HepG2 (cell line): ENCODE measurements around the gene UBE3D. TPM values are rescaled to one million over a fixed set of nuclear protein-coding genes. Genes with fewer than 3 reads are reported as not detected.

Source experiments
- ATAC-seq: fragments of 200-7000 bp; cut with Tn5 transposase; 3 replicates; pipeline ENCODE4 v1.9.1; 2020; ENCODE audit warnings: mild to moderate bottlenecking, moderate library complexity
- BruUV-seq: library from RNA; stranded (reverse); fragments of 400-500 nt; replicated peaks from 2 replicates; lab custom pipeline; 2021; lab: Mats Ljungman, UMichigan
- CTCF ChIA-PET: fragments of 300-600 bp; formaldehyde crosslinking; extraction: SDS; loops from one replicate; lab custom pipeline; 2021; ENCODE audit warnings: low total read pairs, inconsistent platforms, low intra/inter-chr PET ratio; lab: Yijun Ruan, JAX
- POLR2A ChIA-PET: fragments of 350-600 bp; sonication (Branson Sonifier 250); formaldehyde crosslinking; loops from one replicate; lab custom pipeline; 2020; ENCODE audit warnings: antibody characterized with exemption, inconsistent platforms; lab: Yijun Ruan, JAX
- DNase-seq: peaks from one replicate; pipeline ENCODE4 v3.0.0-alpha.2; 2015; ENCODE audit warnings: low spot score
- FAIRE-seq: peaks from 3 replicates; lab custom pipeline; 2011; peaks lifted over from hg19 to GRCh38; lab: Jason Lieb, UNC
- H2AFZ ChIP-seq: one replicate; pipeline ENCODE4 v1.6.1; 2011; ENCODE audit warnings: low read length, inconsistent platforms
- H3K27ac ChIP-seq: fragments of 300-600 bp; 3 replicates; pipeline ENCODE4 v1.8.0; 2011; ENCODE audit warnings: mixed run types, mild to moderate bottlenecking, mixed read lengths, low read length, inconsistent platforms; ENCODE audit not compliant: insufficient read depth; ENCODE audit errors: extremely low read length
- H3K27me3 ChIP-seq, 2 experiments: fragments of 200-600 bp in 1 of 2; 2 replicates in 1 of 2; 3 replicates in 1 of 2; pipeline versions ENCODE4 v1.6.0 to v1.8.0; 2011; ENCODE audit warnings: low read length in 2 of 2, mild to moderate bottlenecking in 2 of 2, moderate library complexity in 2 of 2, inconsistent platforms in 1 of 2; ENCODE audit not compliant: insufficient read depth in 2 of 2, control insufficient read depth in 1 of 2
- H3K36me3 ChIP-seq, 2 experiments: fragments of 200-600 bp in 1 of 2; replicated peaks in 1 of 2; 2 replicates in 1 of 2; 3 replicates in 1 of 2; pipeline versions ENCODE4 v1.5.1 to v1.8.0; 2011; ENCODE audit warnings: low read length in 2 of 2, inconsistent platforms in 1 of 2; ENCODE audit not compliant: insufficient read depth in 2 of 2, control insufficient read depth in 1 of 2
- H3K4me1 ChIP-seq: 2 replicates; pipeline ENCODE4 v1.5.1; 2012; ENCODE audit warnings: low read length, inconsistent platforms; ENCODE audit not compliant: insufficient read depth
- H3K4me2 ChIP-seq: 2 replicates; pipeline ENCODE4 v1.6.0; 2011; ENCODE audit warnings: low read depth, low read length, inconsistent platforms
- H3K4me3 ChIP-seq, 3 experiments: fragments of 200-600 bp in 1 of 3; sonication (generic), shearing (Covaris generic) in 1 of 3; replicated peaks in 1 of 3; 2 replicates each; pipeline ENCODE4 v1.5.1; 2011 to 2016; ENCODE audit warnings: low read length in 3 of 3, inconsistent platforms in 2 of 3, low read depth in 2 of 3, mild to moderate bottlenecking in 2 of 3, control low read depth in 1 of 3, mixed read lengths in 1 of 3; ENCODE audit not compliant: insufficient read depth in 1 of 3
- H3K79me2 ChIP-seq: one replicate; pipeline ENCODE4 v1.6.1; 2011; ENCODE audit warnings: low read length, inconsistent platforms; ENCODE audit not compliant: insufficient read depth
- H3K9ac ChIP-seq: 2 replicates; pipeline ENCODE4 v1.6.0; 2011; ENCODE audit warnings: mild to moderate bottlenecking, low read depth, low read length, inconsistent platforms; ENCODE audit not compliant: insufficient read depth
- H3K9me3 ChIP-seq: 2 replicates; pipeline ENCODE4 v1.5.1; 2012; ENCODE audit warnings: mild to moderate bottlenecking, low read length
- H4K20me1 ChIP-seq: 2 replicates; pipeline ENCODE4 v1.6.0; 2011; ENCODE audit warnings: inconsistent platforms, mild to moderate bottlenecking, low read length, moderate library complexity; ENCODE audit not compliant: insufficient read depth
- SIN3B ChIP-seq: fragments of 150-350 bp; IDR thresholded peaks from 2 replicates; pipeline ENCODE4 v1.6.1; 2014; ENCODE audit warnings: low read length
- ZFP82 ChIP-seq: sonication (generic); formaldehyde crosslinking; IDR thresholded peaks from 2 replicates; pipeline ENCODE4 v1.5.1; 2020; ENCODE audit warnings: mild to moderate bottlenecking, missing genetic modification reagents, borderline replicate concordance
- ZNF10 ChIP-seq: sonication (generic); formaldehyde crosslinking; IDR thresholded peaks from 2 replicates; pipeline ENCODE4 v1.4.0; 2020; ENCODE audit warnings: mild to moderate bottlenecking, low read depth, missing genetic modification reagents, borderline replicate concordance
- ZNF549 ChIP-seq: sonication (generic); formaldehyde crosslinking; IDR thresholded peaks from 2 replicates; pipeline ENCODE4 v1.5.0; 2020; ENCODE audit warnings: missing genetic modification reagents
- ZNF713 ChIP-seq: sonication (generic); formaldehyde crosslinking; IDR thresholded peaks from 2 replicates; pipeline ENCODE4 v1.4.0; 2020; ENCODE audit warnings: mild to moderate bottlenecking, missing genetic modification reagents
- ZZZ3 ChIP-seq: sonication (generic); formaldehyde crosslinking; IDR thresholded peaks from 2 replicates; pipeline ENCODE4 v1.4.0; 2020; ENCODE audit warnings: missing genetic modification reagents, mild to moderate bottlenecking, borderline replicate concordance
- WGBS: methylation state at CpG from one replicate; pipeline ENCODE4 v1.1.6; 2017; ENCODE audit warnings: low lambda C conversion rate; 5-methylcytosine and 5-hydroxymethylcytosine counted together
- in situ Hi-C: cut with HindIII; loops from 2 replicates; pipeline ENCODE4 v1.10.0; 2017; ENCODE audit warnings: low pct_unique_long_range_greater_than_20kb; ENCODE audit not compliant: extremely low pct_ligation_motif_present
- intact Hi-C: fragments of 100-400 bp; cut with micrococcal nuclease; formaldehyde crosslinking; loops from one replicate; pipeline ENCODE4 v1.10.0; 2022; ENCODE audit not compliant: unreplicated experiment
- polyA plus RNA-seq, 8 experiments: library from polyadenylated mRNA; depleted of rRNA in 3 of 8; stranded (reverse) in 7 of 8; unstranded in 1 of 8; fragments of >200 nt; fragmentation: Illumina TruSeq in 4 of 8; extraction: Trizol in 4 of 8; gene quantifications; 2 replicates each; pipeline versions ENCODE4 v1.2.1 to v1.2.3, GENCODE V29; 2011 to 2016; ENCODE audit warnings: low read depth in 4 of 8, missing spikeins in 1 of 8, mixed read lengths in 1 of 8; ENCODE audit not compliant: insufficient read depth in 1 of 8
- total RNA-seq, 5 experiments: library from RNA; depleted of rRNA; stranded (reverse); fragments of >200 nt; fragmentation: Illumina TruSeq; extraction: Trizol; gene quantifications; 2 replicates each; pipeline ENCODE4 v1.2.3, GENCODE V29; 2016; ENCODE audit warnings: low read depth in 1 of 5
- TF ChIP-seq, protein P1 (sequence below): sonication (generic); formaldehyde crosslinking; IDR thresholded peaks from 2 replicates; pipeline ENCODE4 v1.5.1; 2020; ENCODE audit warnings: missing genetic modification reagents, mild to moderate bottlenecking, borderline replicate concordance

The UBE3D gene
- total and polyA plus RNA-seq, 2 of the 13 experiments (the other 11 are each of a cell fraction or from before 2014, with no cell fraction given) = 5.1 to 11.4 TPM

DNA sequence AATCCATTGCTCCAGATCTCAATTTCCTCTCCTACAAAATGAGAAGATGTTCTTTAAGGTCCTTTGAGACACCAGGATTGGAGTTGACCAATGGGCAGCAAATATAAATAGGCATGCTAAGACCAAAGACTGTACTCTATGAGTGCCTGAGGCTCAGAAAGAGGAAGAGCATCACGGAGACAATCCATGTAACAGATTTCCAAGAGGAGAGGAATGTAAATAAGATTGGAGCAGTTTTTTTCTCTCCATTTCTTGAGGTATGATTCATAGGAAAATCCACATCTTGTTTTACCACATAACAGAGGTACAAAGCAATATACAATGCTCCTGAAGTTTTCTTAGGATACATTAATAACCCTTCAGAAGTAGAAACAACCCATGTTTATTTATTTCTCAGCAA is 109.8 kb downstream of the UBE3D start:
- peaks cover 0 to 3% of the 10 kb centered on the region in 2 experiments; a peak in 3 of 5 replicates for H3K36me3 ChIP-seq
- H3K4me1 ChIP-seq = no peaks in the 10 kb centered on the region
- H2AFZ ChIP-seq = no peak overlapping the region
- DNase-seq = no peak
- in situ Hi-C loops (no loop called here), intact Hi-C loops (no loop called here)
- H3K79me2 ChIP-seq = no peaks in the 10 kb centered on the region
- ATAC-seq = no peak
- ChIA-PET POLR2A (no interaction called here), CTCF (no interaction called here)
- H3K4me2 ChIP-seq = no peak overlapping the region
- BruUV-seq = no TSS peak
- no peak overlapping the region for H3K9ac ChIP-seq
- no peaks in the 10 kb centered on the region for H4K20me1 ChIP-seq
- no peaks in the 10 kb centered on the region for H3K9me3 ChIP-seq
- H3K27me3 ChIP-seq = no peaks in the 10 kb centered on the region
- H3K27ac ChIP-seq = no peak overlapping the region
- FAIRE-seq = no peak
- H3K4me3 ChIP-seq = no peak overlapping the region
- 94% methylated on average over 1 of the region's 1 CpG for WGBS
- TF ChIP-seq ZNF10 (CRISPR knock-in tag) = no peak
- no peak for TF ChIP-seq SIN3B
- TF ChIP-seq ZZZ3 (CRISPR knock-in tag) = no peak
- TF ChIP-seq ZFP82 (CRISPR knock-in tag) = no peak
- TF ChIP-seq, protein P1, sequence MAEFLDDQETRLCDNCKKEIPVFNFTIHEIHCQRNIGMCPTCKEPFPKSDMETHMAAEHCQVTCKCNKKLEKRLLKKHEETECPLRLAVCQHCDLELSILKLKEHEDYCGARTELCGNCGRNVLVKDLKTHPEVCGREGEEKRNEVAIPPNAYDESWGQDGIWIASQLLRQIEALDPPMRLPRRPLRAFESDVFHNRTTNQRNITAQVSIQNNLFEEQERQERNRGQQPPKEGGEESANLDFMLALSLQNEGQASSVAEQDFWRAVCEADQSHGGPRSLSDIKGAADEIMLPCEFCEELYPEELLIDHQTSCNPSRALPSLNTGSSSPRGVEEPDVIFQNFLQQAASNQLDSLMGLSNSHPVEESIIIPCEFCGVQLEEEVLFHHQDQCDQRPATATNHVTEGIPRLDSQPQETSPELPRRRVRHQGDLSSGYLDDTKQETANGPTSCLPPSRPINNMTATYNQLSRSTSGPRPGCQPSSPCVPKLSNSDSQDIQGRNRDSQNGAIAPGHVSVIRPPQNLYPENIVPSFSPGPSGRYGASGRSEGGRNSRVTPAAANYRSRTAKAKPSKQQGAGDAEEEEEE (CRISPR knock-in tag) = no peak
- no peak for TF ChIP-seq ZNF713 (CRISPR knock-in tag)
- no peak for TF ChIP-seq ZNF549 (CRISPR knock-in tag)
